NCI-H2107 (cell line): ENCODE results near the gene RAD9A.
A peak's percentile ranks its signal among the peaks of the same experiment; 100 is the strongest.

Experiments used
- DNase-seq: peaks from one replicate; lab custom pipeline; 2025; lab: John Stamatoyannopoulos, UW

The RAD9A gene

DNA sequence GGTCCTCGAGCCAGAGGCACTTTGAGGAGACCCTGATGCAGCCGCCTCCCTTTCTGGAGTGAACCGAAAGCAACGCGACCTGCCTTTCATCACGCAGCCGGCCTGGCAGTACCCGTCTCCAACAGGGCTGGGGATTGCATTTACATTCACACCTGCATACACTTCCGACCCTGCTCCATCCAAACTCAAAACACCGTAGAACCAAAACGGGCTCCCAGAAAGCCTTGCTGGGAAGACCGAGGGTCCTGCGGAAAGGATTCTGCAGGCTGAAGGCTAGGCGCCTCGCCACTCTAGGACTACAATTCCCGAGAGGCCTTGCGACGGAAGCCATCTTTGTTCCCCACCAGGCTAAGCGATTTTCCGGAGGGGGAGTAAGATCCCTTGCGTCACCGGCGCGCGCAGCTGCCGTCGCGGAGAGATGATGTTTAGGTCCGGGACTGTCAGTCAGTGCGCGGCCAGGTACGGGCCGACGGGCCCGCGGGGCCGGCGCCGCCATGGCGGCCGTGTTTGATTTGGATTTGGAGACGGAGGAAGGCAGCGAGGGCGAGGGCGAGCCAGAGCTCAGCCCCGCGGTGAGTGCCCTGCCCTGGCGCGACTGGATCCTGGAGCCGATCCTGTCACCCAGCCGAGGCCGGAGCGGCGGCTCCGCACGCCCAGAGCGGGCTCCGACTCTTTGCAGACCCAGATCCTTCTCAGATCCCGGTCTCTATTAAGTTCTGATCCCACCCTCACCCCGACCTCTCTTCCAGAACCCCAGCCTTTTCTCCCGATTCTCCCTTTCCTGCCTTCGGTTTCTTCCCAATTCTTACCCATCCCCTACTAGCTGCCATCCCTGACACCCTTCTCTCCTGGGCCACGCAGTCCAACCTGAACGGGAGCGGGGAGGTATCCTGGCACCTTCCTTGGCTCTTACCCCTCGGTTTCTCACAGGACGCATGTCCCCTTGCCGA is 36.5 kb downstream of the RAD9A start, which contains the start of gene RPS6KB2:
Gene RPS6KB2 (plus strand): TSS at position 443 of the 950 bp plus-strand sequence. CDS start 52 bp downstream, at position 495.
- peak; percentile 96 for DNase-seq

DNA sequence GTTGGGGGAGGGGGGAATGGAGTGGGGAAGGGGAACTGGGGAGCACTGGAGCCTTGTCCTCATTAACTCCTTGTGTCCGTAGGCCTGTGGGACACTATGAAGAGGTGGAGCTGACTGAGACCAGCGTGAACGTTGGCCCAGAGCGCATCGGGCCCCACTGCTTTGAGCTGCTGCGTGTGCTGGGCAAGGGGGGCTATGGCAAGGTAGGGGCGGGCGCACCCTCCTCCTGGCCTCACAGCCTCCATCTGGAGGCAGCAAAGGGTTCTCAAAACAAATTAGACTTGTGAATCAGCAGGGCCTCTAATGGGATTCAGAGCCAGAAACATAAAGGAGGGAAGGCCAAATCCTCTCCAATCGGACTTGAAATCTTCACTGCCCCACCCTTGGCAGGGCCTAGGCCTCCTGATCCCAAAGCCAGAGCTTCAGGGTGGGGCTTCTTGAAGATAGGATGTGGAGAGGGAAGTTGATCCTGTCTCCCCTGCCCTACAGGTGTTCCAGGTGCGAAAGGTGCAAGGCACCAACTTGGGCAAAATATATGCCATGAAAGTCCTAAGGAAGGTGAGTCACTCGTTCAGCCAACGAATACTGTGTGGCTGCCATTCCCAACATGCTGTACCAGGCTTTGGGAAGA is 37.4 kb downstream of the RAD9A start:
- DNase-seq = no peak

DNA sequence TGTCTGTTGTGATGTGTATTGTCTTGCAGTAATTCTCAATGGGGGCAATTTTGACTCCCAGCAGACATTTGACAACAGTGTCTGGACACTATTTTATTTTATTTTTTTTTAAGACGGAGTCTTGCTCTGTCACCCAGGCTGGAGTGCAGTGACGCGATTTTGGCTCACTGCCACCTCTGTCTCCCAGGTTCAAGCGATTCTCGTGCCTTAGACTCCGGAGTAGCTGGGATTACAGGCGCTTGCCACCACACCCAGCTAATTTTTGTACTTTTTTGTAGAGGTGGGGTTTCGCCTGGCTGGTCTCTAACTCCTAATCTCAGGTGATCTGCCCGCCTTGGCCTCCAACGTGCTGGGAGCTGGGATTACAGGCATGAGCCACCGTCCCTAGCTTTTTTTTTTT is 37.9 kb downstream of the RAD9A start:
- no peak for DNase-seq

DNA sequence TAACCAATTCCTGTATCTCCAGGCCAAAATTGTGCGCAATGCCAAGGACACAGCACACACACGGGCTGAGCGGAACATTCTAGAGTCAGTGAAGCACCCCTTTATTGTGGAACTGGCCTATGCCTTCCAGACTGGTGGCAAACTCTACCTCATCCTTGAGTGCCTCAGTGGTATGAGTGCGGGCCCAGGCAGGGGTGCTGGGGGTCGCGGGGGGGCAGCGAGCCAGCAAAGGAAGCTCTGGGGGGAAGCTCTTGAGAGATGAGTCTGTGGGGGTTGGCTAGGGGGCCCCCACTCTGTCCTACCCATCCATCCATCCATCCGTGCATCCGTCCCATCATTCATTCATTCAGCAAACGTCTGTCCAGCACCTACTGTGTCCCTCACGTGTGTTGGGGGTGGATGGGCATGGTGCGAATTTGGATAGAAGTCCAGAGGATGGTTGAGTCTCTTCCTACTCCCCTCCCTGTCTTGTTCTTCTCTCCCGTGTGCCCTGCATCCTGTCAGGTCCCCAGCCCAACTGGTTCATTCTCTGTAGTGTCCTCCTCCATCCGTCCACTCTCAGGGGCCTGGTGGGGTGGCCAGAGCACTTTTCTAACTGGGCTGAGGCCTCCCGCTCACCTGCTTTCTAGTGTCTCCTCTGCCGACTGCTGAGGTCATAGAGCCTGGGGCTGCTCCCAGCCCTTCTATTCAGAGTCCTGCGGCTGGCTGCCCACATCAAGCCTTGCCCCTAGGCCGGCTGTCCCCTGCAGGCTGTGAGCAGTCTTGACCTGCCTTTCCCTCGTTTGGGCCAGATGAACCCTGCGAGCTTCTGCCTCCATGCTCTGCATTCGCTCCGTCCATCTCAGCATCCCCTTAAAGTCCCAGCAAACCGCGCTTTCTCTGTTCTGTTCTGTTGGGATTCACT is 39.8 kb downstream of the RAD9A start:
- no peak for DNase-seq

DNA sequence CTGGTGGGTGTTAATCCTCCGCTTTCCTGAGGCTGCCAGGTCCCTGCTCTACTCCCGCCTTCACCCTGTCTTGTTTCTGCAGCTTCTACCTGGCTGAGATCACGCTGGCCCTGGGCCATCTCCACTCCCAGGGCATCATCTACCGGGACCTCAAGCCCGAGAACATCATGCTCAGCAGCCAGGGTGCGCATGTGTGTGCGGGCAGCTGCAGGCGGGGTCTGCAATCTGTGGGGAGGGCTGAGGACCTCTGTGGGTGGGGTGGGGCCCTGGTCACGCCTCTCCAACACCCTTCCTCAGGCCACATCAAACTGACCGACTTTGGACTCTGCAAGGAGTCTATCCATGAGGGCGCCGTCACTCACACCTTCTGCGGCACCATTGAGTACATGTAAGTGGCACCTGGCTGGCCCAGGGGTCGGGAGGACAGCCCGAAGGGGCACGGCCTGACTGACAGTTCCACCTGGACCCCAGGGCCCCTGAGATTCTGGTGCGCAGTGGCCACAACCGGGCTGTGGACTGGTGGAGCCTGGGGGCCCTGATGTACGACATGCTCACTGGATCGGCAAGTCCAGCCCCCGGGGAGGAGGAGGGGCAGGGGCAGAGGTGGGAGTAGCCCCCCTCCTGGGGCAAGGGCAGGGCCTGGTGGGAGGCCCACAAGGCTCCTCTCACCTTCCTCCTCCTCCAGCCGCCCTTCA is 41.0 kb downstream of the RAD9A start:
- no peak for DNase-seq

DNA sequence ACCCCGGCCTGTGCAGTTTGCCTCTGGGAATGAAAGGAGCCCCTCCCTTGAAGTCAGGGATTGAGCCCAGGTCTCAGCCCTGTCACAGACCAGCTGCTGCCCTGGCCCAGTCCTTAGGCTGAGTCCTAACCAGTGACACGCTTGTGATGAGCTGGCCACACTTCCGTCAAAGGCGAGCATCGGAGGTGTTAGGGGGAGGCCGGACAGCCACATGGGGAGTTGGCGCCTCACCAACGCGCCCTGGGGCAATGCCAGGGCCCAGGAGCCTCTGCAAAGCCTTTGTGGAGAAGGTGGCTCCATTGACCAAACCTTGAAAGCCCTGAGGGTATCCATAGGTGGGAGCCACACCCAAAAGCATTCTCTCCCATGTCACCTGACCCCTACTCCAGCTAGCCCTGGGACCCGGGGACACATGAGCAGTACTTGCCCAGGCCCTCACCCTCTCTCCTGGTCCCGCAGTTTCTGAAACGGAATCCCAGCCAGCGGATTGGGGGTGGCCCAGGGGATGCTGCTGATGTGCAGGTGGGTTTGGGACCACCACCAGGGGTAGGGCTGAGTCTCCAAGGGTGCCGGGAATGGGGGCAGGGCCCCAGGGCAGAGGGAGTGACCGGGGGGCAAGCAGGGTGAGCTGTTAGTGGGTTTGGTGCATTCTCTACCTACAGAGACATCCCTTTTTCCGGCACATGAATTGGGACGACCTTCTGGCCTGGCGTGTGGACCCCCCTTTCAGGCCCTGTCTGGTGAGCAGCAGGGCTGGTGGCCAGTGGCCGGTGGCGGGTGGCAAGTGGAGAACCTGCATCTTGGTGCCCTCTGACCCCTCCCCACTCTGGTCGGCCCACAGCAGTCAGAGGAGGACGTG is 42.0 kb downstream of the RAD9A start:
- no peak for DNase-seq

DNA sequence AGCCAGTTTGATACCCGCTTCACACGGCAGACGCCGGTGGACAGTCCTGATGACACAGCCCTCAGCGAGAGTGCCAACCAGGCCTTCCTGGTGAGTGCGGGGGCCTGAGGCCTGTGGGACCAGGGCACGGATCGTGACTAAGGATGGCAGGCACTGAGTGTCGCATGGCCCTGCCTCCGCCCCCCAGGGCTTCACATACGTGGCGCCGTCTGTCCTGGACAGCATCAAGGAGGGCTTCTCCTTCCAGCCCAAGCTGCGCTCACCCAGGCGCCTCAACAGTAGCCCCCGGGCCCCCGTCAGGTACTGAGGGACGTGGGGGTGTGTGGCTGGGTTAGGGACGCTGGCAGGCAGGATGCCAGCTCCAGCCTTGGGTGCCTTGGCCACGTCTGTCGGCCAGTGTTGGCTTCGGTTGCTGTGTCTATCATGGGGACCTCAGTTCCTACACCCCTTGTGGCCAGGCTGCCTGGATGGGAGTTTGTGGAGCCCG is 42.7 kb downstream of the RAD9A start:
- DNase-seq = no peak

DNA sequence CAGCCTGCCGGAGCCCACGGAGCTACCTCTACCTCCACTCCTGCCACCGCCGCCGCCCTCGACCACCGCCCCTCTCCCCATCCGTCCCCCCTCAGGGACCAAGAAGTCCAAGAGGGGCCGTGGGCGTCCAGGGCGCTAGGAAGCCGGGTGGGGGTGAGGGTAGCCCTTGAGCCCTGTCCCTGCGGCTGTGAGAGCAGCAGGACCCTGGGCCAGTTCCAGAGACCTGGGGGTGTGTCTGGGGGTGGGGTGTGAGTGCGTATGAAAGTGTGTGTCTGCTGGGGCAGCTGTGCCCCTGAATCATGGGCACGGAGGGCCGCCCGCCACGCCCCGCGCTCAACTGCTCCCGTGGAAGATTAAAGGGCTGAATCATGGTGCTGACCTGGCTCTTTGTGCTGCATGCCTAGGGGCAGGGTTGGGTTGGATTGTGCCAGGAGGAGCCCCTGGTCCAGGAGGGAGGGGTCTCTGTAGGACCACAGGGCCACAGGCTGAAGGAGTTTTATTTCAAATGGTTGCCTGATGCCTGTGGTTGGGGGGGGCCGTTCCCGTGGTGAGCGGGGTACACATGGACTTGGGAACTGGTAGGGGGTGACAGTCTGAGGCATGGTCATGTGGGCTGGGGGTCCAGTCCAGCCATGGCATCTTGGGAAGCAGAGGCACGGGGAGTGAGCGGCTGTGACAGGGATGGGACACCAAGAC is 43.4 kb downstream of the RAD9A start:
- no peak for DNase-seq

DNA sequence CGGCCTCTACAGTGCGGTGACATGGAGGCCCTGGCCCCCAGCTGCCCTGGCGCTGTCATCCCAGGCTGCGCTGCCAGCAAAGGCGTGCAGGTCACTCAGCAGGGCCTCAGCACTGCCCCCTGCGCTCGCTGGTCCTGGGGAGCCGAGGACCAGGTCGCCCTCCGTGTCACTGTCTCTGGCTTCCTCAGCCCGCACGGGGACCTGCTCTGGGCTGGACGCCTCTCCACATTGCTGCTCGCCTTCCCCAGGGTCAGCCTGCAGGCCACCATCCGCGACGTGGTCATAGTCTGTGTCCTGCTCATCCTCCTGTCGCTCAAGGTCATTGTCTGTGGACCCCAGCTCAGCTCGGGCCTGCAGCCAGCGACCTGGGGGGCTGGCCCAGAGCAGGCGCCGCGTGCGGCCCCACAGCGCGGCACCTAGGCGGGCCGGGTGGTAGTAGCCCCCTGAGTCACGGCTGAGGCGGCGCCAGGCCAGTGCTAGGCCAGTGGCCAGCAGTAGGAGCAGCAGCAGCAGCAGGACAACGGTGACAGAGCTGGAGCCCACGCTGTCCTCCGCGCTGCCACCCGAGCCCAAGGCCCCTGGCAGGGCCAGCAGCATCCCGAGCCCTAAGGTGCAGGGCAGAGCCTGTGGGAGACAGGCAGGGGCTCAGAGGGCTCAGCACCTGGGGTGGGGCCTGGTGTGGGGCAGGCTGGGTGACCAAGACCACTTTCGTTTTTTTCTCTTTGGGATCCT is 44.1 kb downstream of the RAD9A start:
- DNase-seq = no peak

DNA sequence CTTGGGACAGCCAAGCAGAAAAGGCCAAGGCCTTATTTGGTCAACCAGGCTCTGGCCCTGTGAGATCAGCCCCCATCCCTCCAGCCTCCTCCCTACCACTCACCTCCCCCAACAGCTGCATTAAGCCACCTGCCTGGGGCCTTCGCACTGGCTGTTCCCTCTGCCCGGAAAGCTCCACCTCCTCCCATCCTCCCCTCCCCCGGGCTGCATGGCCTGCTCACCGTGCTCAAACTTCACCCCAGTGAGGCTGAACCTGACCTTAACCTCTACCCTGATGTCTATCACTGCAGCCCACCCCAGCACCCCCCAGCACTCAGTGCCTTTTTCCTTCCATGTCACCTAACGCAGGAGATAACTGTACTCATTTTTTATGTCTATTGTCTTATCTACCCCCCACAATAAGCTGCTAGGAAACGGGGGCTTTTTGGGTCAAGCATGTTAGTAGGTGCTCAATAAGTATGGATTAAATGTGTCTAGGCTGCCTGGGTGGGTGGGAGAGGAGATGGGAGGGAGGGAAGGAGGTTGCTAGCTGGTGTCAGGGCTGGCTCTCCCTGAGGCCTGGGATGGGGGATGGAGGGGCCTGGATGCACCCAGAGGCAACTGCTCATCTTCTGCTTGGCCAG is 44.8 kb downstream of the RAD9A start:
- DNase-seq = no peak

DNA sequence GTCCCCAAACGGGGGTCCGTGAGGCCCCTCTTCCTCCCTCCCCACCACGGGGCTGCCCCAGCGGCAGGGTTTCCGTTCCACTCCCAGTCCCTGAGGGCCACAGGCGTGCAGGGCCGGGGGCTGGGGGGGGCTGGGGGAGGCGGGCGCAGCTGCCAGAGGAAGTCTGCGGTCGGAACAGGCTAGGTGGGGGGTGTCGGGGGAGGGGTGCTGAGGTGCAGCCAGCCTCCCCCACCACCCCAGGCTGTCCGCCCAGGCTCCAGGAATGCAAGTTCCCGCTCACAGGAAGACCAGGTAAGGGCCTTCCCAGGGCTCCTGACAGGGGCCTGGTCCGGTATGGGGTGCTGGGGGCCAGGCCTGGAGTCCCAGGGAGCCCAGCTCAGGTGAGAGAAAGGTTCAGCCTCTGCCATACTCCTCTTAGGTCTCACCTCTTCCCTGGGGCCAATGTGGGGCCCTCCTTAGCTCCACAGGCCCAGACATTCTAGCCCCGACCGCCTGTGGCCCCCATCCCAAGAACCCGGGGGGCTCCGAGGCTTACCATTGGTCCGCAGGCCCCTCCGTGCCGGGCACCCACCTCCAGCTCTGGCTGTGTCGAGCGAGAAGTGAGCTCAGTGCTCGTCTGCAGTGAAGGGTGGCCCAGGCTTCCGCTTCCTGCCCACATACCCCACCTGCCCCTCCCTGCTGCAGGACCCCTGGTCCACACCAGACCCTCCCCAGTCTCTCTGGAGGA is 45.5 kb downstream of the RAD9A start, which contains the start of gene PTPRCAP:
Gene PTPRCAP (minus strand): TSS at position 601 of the 727 bp plus-strand sequence. CDS start 63 bp downstream, at position 538.
- DNase-seq = no peak

DNA sequence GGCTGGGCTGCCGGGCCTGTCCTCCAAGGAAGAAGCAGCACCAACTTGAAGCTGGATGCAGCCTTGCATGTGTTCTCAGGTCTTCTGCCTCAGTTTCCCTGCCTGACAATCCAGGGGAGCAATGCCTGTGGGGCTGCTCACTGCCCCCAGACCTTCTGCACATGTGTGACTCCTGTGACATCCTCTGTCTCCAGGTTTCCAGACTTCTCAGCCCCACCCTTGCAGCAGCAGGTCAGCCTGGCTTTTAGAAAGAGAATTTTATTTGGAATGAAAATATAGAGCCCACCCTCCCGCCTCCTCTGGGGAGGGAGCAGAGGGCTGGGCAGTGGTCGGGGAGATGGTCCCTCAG is 46.0 kb downstream of the RAD9A start:
- no peak for DNase-seq

DNA sequence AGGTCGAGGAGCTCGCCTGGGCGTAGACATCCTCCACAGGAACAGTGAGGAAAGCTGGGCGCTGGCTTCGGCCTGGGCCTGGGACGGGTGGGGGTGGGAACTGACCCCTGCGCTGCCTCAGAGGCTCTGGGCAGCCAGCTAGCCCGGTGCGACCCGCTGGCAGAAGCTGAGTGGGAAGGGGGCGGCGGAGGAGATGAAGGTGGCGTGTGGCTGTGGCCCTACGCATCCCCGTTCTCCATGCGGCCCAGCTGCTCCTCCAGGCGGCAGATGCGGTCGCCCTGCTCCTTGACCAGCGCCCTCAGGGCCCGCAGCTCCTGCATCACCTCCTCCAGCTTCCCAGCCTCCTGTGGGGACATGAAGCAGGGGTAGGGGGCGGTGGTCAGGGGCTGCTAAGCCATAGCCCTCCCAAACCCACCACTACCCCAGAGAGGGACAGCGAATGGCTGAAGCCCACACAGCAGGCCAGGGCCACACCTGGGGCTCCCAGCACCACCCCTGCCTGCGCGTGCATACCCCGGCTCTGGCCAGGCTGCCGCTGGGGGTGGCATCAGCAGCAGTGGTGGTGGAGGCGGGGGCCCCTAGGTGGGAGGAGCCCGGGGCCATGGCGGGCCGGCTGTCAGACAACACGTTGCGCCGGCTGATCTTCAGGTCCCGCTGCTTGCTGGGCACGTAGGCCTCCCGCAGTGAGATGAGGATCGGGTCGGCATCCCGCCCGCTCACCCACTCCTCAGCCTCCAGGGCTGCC is 46.5 kb downstream of the RAD9A start:
- no peak for DNase-seq

DNA sequence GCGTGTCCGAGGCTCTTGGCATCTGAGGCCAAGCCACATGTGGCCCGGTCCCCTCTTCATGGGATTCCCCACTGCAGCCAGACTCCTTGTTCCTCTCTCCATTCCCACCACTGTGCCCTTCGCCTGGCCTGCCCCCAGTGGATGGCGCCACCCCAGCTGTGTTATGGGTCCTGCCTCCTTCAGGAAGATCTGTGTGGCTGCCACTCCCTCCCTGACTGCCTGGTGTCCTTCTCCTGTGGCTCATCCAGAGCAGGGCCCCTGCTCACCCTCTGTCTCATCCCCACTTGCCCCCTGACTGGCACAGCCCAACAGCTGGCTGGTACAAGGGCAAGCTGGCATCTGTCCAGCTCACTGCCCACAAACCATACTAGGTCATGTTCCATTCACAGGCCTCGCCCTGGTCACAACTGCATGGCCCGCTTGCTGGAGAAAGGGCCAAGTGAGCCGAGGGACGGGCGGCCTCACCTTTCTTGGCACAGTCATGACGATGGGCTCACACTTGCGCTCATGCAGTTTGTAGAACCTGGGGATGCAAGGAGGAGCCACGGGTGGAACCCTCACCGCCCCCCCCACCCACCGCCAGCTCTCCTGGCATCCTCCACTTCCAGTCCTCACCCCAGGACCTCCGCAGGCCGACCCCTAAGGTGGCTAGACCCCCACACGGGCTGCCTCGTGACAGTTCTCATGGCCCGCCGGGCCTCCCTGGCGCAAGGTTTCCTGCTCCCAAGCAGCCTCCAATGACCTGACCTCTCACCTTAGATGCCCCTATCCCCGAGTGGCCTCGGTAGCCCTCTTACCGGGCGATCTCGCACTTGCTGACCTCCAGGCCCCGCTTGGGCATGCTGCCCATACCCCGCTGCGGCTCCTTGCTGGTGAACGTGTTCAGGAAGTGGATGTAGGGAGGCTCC is 47.8 kb downstream of the RAD9A start:
- DNase-seq = no peak

DNA sequence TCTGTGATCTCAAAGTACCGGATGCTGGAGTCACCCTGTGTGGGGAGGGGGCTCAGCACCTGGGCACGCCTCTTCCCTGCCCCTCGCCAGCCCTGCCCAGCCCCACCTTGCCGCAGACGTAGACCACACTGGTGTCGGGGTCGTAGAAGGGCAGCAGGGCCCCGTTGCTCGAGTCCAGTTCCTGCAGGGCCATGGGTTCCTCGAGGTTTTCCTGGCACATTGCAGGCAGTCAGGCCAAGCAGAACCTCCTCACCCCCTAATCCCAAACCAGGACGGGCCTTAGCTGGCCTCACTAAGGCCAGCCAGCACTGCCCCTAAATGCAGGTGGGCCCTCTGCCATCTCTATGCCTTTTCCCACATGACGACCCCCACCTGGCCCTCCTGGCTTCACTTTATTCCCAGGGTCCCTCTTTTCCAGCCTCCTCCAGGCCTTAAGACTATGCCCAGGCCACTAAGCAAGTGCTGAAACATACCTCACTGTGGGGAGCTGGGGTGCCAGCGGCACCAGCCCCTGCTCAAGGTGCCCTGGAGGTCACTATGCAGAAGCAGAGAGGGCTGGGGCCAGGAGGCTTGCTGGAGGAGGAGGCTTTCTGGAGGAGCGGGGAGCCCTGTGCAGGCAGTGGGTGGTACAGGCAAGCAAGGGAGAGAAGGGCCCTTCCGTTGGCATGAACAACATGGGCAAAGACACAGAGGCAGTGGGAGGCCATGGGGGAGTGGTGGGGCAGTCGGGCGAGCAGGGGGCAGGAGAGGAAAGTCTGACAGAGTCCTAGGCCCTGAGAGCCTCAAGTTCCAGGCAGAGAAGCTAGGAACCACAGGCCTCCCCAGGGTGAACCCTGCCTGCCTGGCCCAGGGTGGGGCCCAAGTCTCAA is 48.7 kb downstream of the RAD9A start:
- no peak for DNase-seq
